GM19043 (cell line): ENCODE data around the gene GNG13.
"Not testable (repeated sequence)": the region's sequence is repeated elsewhere in the genome, so short reads cannot be mapped to it uniquely, and the experiment has no call there.

Experiments used
- ATAC-seq: cut with Tn5 transposase; IDR thresholded peaks from one replicate; pipeline ENCODE4 v1.9.1; 2021; ENCODE audit warnings: low read depth; ENCODE audit not compliant: unreplicated experiment

The GNG13 gene

GRCh38 chr16:781346-782010 is 19.1 kb downstream of the GNG13 start:
- no peak for ATAC-seq

- no peak for ATAC-seq
Measured at GRCh38 chr16:780296-780695, 20.2 kb downstream of the GNG13 start.

DNA sequence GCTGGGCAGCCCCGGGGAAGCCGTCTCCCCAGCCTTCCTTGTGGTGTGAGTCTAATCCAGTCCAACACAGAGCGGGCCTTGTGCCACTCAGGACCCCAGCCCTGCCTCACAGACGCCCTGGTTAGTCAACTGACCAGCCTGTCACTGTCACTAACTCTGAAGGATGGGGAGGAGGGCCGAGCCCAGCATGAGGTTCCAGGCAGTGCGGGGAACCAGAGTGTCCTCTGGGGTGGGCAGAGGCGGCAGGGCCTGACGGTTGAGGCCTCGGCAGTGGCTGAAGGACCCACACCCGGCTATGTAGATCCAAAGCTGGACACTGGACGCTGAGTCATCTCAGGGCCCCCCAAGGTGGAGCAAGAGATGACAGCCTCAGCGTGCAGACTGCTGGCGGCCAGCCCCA is 21.0 kb downstream of the GNG13 start:
- ATAC-seq = no peak

- ATAC-seq = no peak
Measured at GRCh38 chr16:778909-779527, 21.5 kb downstream of the GNG13 start.

DNA sequence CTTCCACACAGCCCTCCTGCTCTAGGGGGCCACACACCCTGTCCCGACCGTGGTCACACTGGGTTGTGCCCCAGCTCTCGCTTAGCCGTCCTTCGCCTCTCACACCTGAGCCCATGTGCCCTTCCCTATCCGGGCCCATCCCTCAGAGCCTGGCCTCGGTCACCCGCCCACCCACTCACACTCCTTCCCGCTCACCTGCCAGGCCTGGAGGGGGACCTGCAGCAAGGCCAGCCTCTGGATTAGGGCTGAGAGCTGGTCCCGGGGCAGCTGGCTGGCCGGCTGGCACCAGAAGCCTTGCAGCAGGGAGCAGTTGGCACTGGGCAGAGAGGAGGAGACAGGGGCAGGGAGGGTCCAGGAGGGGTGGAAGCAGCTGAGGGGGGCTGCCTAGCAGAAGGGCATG is 22.1 kb downstream of the GNG13 start:
- no peak for ATAC-seq

DNA sequence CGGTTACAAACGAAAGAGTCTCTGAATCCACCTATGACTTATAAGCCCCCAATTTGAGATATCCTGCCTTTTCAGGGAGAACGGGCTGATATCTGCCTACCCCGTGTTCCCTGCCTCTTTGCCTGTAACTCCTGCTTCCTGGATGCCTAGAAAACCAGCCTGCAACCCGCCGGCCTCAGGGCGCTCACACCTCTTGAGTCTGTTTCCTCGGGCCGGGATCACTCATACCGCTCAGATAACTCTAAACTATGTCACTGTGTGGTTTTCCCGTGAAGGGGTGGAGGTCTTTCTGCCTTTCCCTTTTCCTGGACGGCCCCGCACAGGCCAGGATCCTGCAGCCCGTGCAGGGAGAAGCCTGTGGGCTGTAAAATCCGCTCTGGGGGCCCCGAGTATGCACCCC is 22.7 kb downstream of the GNG13 start:
- ATAC-seq = no peak

- ATAC-seq = no peak
Measured at GRCh38 chr16:776824-777223, 23.7 kb downstream of the GNG13 start.

DNA sequence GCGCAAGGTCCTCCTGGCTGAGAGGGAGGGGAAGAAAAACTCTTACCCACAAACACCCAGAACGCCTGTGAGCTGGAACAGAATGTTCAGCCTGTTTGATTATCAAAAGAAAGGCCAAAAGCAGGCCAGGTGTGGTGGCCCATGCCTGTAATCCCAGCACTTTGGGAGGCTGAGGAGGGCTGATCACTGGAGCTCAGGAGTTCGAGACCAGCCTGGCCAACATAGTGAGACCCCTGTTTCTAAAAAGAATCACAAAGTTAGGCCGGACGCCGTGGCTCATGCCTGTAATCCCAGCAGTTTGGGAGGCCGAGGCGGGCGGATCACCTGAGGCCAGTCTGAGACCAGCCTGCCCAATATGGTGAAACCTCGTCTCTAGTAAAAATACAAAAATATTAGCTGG is 24.2 kb downstream of the GNG13 start:
- ATAC-seq = not testable (repeated sequence)

DNA sequence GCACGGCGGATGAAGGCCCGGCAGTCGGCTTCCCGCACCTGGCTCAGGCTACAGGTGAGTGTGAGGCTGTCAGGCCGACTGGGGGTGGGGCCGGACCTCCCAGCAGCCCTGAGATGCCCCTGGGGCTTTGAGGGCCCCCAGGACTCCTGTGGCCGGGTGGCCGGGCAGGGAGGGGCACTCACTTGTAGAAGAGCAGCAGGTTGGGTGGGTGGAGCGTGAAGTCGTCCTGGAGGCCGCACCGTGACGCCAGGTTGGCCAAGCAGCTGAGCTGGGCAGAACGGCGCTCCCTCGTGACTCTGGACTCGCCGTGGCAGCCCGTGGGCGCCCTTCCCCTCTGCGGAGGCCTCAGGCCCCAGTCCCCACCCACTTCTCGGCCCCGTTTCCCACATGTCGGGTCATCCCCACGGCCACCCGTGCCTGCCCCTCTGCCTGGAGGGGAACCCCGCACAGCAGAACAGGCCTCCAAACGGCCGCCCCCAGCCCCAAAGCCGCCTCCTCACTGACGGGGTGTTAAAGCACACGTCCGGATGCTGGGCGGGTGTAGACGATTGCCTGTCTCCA is 25.2 kb downstream of the GNG13 start:
- ATAC-seq = no peak

DNA sequence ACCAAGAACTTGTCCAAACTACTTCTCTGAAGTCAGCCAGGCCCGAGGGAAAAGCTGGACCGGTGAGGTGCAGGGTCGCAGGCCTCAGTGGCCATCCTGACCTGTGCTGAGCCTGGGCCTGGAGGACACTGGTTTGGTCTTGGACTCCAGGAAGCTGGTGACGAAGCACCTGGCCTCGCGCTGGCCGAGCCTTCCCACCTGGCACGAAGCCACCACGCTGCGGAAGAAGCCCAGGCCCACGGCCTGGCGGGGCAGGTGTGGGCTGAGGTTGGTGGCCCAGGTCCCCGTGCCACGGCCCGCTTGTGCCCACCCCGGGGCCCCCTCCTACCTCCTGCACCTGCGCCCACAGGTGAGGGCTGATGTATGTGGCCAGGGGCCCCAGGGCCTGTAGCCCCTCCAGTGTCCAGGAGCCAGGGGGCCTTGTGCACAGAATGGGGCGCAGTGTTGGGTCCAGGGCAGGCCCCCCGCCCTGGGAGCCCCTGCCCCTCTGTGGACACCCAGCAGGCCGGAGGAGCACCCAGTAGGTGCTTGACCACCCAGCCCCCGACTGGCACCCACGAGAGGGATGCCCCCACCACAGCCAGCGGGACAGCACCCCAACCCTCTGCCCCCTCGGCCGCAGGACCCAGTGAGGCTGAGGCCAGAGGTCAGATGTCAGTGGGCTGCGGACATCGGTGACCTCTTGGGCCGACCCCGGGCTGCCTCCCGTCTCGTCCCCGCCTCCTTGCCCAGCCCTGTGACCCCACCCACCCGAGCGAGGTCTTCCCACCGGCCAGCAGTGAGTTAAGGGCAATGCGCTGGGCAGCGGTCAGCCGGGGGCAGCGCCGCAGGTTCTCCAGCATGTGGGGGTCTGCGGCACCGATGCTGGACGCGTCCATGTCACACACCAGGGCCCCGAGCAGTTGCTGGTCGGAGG is 26.2 kb downstream of the GNG13 start:
- no peak for ATAC-seq

- ATAC-seq = no peak
Measured at GRCh38 chr16:772959-773358, 27.6 kb downstream of the GNG13 start.

DNA sequence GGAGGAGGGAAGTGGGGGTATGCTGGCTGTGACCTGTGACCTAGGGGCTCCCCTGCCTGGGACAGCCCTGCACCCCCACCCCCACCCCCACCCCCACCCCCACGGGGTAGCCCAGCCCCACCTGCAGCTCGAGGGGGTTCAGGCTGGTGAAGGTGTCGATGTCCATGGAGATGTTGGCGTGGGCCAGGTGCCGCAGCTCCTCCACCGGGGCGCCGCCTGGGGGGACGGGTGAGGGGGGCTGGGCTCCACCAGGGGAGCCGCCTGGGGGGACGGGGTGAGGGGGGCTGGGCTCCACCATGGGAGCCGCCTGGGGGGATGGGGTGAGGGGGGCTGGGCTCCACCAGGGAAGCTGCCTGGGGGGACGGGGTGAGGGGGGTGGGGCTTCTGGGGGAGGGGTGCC is 30.1 kb downstream of the GNG13 start:
- no peak for ATAC-seq

DNA sequence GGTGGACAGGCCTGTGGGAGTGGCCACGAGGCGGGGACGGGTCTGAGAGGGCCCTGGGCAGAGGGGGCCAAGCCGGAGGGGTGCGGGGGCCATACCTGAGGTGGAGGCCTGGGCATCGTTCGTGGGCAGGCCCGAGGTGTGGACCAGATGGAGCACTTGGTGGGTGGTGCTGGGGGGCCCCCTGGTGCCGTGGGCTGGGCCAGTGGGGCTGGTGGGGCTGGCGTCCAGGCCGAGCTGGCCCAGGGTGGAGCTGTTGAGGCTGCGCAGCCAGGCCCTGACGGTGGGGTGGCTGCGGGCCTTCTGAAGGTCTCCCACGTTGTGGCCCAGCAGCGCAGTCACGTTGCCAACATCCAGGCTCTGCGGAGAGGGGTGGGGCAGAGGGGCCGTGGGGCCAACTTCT is 30.6 kb downstream of the GNG13 start:
- ATAC-seq = no peak

DNA sequence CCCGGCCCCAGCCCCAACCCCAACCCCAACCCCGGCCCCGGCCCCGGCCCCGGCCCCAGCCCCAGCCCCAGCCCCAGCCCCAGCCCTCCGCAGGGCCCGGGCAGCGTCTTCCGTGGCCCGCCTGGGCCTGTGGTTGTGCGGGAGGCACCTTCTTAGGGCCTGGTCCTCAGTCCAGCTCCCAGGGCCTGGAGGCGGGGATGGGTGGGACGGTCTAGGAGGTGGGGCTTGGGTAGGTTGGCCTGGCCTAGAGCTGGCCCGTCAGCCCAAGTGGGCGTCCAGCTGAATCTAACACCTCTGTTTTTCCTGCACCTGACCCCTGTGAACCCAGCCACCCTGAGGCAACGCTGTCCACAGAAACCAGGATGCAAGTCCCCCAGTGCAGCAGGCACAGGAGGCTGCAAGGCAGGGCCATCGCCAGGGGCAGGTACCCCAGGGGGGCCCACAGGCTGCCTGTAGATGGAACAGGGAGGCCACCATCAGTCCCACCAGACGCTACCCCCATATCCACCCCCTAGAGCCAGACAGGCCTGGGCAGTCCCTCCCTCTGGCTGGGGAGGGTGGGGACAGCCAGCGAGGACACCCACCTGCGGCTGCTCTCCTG is 31.2 kb downstream of the GNG13 start:
- ATAC-seq = no peak

DNA sequence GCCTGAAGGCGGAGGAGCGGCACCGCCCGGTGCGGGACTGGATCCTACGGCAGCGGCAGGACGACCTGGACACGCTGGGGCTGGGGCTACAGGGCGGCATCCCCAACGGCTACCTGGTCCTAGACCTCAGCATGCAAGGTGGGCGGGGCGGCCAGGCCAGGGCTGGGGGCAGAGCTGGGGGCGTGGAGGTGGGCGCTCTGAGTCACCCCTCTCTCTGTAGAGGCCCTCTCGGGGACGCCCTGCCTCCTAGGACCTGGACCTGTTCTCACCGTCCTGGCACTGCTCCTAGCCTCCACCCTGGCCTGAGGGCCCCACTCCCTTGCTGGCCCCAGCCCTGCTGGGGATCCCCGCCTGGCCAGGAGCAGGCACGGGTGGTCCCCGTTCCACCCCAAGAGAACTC is 32.1 kb downstream of the GNG13 start:
- ATAC-seq = no peak

GRCh38 chr16:767743-768235 is 32.7 kb downstream of the GNG13 start:
- ATAC-seq = no peak

DNA sequence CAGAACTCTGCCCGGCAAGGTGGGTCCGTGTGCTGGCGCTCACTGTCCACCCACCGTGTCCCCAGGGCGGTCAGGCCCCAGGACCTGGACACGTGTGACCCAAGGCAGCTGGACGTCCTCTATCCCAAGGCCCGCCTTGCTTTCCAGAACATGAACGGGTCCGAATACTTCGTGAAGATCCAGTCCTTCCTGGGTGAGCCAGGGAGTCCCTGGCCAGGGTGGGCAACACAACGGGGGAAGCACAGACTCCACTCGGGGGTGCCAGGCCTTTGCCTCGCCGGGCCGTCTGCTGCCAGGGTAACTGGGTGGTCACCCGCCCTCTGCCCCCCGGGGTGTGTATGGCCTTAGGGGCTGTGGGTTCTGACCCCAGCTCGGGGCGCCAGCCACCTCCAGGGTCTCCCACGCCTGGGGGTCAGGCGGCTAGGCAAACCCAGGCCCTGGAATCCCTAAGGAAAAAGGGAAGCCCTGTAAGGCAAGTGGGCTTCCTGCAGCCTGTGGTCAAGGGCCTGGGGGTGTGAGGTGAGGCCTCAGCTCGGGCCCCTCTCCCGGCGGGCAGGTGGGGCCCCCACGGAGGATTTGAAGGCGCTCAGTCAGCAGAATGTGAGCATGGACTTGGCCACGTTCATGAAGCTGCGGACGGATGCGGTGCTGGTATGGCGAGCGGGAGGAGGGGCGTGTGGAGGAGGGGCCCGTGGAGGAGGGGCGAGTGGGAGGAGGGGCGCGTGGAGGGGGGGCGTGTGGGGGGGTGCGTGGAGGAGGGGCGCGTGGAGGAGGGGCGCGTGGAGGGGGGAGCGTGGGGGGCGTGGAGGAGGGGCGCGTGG is 33.5 kb downstream of the GNG13 start:
- no peak for ATAC-seq

- no peak for ATAC-seq
Measured at GRCh38 chr16:766008-766819, 34.3 kb downstream of the GNG13 start.

DNA sequence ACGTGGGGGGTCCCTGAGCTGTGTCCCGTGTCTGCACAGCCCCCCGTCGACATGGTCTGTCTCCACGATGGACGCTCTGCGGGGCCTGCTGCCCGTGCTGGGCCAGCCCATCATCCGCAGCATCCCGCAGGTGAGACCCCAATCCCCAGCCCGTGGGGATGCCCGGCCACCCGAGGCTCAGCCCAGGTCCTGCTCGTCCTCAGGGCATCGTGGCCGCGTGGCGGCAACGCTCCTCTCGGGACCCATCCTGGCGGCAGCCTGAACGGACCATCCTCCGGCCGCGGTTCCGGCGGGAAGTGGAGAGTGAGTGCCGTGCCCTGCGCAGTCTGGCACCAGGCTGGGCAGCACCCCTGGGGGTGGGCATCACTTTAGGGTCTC is 35.1 kb downstream of the GNG13 start:
- no peak for ATAC-seq
